ENCODE results near the gene DDC. TPM values are rescaled to one million over a fixed set of nuclear protein-coding genes. Genes with fewer than 3 reads are reported as not detected.
A peak's percentile ranks its signal among the peaks of the same experiment; 100 is the strongest.

Gene DDC
- total RNA-seq, 2 donors from 2014 or later = 85.4 to 90.2 TPM

GRCh38 chr7:50558294-50559053, 6.7 kb downstream of the DDC start:
- Histone ChIP-seq H3K4me1 (no peaks in the 10 kb centered on the region), H3K9me3 (no peaks in the 10 kb centered on the region), H3K27ac (no peak overlapping the region), H3K9ac (ENCODE audit: low read depth in 2 of 2, low read length in 2 of 2) (no peak overlapping the region), H3K4me3 (no peak overlapping the region), H3K36me3 (no peaks in the 10 kb centered on the region), H3K27me3 (no peaks in the 10 kb centered on the region)
- TF ChIP-seq CTCF (IDR thresholded peaks at IDR 0.05) = no peak
- intact Hi-C loops (cut with DNase I) = no loop called here
- DNase-seq = no peak

- intact Hi-C loops (cut with DNase I) = no loop called here
- Histone ChIP-seq H3K4me3 (no peak overlapping the region), H3K27me3 (no peaks in the 10 kb centered on the region), H3K9me3 (no peaks in the 10 kb centered on the region), H3K36me3 (no peaks in the 10 kb centered on the region), H3K27ac (no peak overlapping the region), H3K4me1 (no peaks in the 10 kb centered on the region), H3K9ac (ENCODE audit: low read depth in 2 of 2, low read length in 2 of 2) (no peak overlapping the region)
- no peak for TF ChIP-seq CTCF (IDR thresholded peaks at IDR 0.05)
- DNase-seq = no peak
Observed at GRCh38 chr7:50557099-50557498, 8.1 kb downstream of the DDC start.

- H3K9me3 ChIP-seq = no peaks in the 10 kb centered on the region
- no peak overlapping the region for H3K4me3 ChIP-seq
- H3K27me3 ChIP-seq = no peaks in the 10 kb centered on the region
- no peaks in the 10 kb centered on the region for H3K4me1 ChIP-seq
- peak; percentile 54 for DNase-seq
- intact Hi-C loops (cut with DNase I) = no loop called here
- no peaks in the 10 kb centered on the region for H3K36me3 ChIP-seq
- no peak for TF ChIP-seq CTCF (IDR thresholded peaks at IDR 0.05)
- H3K27ac ChIP-seq = no peak overlapping the region
- no peak overlapping the region for H3K9ac ChIP-seq (ENCODE audit: low read depth in 2 of 2, low read length in 2 of 2)
Observed at GRCh38 chr7:50556247-50556991, 8.8 kb downstream of the DDC start.

GRCh38 chr7:50555594-50556140, 9.5 kb downstream of the DDC start:
- H3K4me1 ChIP-seq = no peaks in the 10 kb centered on the region
- H3K36me3 ChIP-seq = no peaks in the 10 kb centered on the region
- H3K27ac ChIP-seq = no peak overlapping the region
- H3K9me3 ChIP-seq = no peaks in the 10 kb centered on the region
- no peak overlapping the region for H3K9ac ChIP-seq (ENCODE audit: low read depth in 2 of 2, low read length in 2 of 2)
- TF ChIP-seq CTCF (IDR thresholded peaks at IDR 0.05) = no peak
- no peak for DNase-seq
- intact Hi-C loops (cut with DNase I) = no loop called here
- no peaks in the 10 kb centered on the region for H3K27me3 ChIP-seq
- no peak overlapping the region for H3K4me3 ChIP-seq

GRCh38 chr7:50554431-50555322, 10.5 kb downstream of the DDC start:
- Histone ChIP-seq H3K27me3 (no peaks in the 10 kb centered on the region), H3K4me1 (no peaks in the 10 kb centered on the region), H3K9ac (ENCODE audit: low read depth in 2 of 2, low read length in 2 of 2) (no peak overlapping the region), H3K27ac (no peak overlapping the region), H3K36me3 (no peaks in the 10 kb centered on the region), H3K4me3 (no peak overlapping the region), H3K9me3 (no peaks in the 10 kb centered on the region)
- intact Hi-C loops (cut with DNase I) = no loop called here
- no peak for DNase-seq
- no peak for TF ChIP-seq CTCF (IDR thresholded peaks at IDR 0.05)

Data from colonic mucosa (tissue), 4 donors.